Dedifferentiated amniotic fluid mesenchymal stem cell (primary cell): ENCODE data around the gene ZMYM2.

Experiments used
- DNase-seq: peaks from one replicate; pipeline ENCODE4 v3.0.0-alpha.2; 2016; ENCODE audit errors: extremely low spot score

Gene ZMYM2

DNA sequence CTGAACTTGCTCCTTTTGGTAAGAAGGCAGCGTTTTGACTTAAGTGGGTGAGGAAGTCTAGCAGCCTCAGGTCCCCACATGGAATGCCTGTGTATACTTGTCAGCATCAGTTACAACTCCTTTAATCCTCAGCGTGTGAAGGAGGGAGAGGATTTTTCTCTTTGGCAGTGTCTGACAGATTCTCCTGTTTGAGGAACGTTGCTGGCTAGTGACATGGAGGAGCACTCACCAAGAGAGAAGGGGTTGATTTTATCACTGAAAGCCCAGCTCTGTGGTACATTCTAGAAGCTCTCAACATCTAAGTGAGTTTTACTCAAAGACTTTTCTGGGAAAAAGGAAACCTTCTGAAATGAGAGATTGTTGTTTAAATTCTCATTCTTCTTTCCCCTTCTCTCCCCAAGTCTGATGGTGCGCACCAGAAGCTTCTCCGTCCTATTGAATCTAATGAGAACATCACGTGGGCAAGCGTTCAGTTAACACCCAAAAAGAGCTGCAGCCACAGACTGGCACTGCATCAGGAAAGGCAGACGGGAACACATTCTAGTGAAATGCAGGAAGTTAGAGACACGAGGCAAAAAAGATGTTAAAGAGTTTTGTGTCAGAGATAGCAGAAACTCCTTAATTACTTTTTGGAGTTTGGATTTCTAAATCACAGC lies 144.1 kb downstream of the ZMYM2 start:
- DNase-seq: no peak

DNA sequence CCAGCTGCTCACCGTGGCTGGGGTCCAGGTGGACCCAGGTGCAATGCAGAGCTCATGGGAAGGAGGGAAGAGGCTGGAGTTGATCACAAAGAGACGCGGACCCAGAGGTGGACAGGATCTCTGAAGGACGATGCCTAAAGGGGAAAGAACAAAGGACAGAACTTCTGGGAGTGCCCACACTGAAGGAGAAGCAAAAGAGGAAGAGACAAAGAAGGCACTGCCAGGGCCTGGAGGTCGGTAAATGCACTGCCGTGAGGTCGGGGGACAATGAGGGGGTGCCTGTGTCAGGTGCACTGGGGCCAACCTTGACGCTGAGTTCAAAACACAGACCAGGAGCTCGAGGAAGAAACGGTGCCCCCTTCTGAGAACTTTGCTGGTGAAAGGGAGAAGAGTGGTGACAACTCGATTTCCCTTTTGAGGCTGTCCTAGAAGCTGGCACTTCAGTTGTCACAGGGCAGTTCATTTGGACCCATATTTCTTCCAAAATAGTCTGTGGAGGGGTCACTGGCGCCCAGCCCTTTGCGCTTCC lies 146.7 kb downstream of the ZMYM2 start:
- DNase-seq: no peak

DNA sequence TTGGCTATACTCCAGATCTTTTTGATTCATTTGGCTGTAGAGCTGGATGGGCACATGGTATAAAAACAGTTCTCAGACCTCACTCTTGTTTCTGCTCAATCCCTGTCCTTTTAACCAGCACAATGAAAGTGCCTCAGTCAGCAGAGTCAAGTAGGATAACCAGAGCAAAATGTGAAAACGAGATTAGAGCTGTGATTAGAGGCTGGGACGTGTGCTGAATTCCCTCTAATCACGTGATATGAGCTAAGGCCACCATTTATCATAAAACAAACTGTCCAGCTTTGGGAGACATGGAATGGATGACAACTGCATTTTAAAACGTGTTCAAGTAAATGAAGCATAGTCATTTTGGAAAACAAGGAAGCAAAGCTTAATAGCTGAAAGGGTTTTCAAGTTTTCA lies 148.2 kb downstream of the ZMYM2 start:
- DNase-seq: no peak

DNA sequence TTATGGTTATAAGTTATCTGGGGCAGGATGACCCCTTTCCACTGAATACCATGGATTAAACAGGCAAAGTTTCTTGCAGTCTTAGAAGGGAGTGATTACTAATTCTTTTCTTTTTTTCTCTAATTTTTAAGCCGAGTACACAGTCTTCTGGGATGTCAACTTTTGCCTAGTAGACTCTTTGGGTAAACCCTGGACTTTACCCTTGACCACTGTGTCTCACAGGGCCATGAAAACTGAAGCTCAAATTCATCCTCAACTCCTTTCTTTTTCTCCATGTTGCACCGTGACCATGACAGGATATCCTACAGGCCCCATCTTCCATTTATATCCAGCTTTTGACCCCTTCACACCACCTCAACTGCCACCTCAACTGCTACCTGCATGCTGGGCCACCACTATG lies 150.5 kb downstream of the ZMYM2 start:
- DNase-seq: no peak

DNA sequence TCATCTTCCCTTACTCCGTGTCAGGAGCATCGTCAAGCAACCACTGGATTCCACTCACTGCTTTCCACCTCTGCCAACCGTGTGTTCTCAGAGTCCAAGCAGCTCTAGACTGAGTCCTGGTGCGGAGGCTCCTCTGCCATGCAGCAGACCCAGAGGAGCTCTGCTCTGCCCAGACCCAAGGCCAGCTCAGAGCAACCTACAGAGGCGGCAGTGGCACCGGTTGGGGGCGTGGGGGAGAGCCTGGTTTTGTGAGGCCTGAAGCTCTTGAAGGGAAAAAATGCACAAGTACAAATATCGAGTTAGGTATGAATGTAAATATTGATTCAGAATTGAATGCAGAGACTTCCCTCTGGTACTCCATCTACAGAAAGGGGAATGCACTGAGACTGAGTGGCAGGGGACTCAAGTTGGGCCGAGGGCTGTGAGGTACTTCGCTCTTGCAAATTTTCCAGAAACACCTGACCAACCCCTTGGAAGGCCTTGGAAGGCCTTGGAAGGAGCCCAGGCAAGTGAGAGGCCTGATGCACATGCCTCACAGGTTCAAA lies 155.6 kb downstream of the ZMYM2 start:
- DNase-seq: no peak

DNA sequence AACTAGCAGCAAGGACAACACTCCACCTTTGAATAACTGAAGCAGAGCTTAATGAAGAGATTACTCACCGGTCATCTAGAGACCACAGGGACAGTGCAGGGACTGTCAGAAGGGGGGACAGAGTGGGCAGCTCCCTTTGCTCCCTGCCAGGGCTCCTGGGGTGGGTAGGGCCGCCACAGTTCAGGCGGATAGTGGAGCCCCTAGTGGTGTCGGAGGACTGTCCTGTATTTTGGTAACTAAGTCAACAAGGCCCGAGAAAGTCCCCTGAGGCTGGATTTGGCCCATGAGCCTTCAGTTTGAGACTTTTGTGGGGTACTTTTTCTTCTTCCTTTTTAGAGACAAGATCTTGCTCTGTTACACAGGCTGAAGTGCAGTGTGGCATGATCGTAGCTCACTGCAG lies 157.7 kb downstream of the ZMYM2 start:
- no peak for DNase-seq

DNA sequence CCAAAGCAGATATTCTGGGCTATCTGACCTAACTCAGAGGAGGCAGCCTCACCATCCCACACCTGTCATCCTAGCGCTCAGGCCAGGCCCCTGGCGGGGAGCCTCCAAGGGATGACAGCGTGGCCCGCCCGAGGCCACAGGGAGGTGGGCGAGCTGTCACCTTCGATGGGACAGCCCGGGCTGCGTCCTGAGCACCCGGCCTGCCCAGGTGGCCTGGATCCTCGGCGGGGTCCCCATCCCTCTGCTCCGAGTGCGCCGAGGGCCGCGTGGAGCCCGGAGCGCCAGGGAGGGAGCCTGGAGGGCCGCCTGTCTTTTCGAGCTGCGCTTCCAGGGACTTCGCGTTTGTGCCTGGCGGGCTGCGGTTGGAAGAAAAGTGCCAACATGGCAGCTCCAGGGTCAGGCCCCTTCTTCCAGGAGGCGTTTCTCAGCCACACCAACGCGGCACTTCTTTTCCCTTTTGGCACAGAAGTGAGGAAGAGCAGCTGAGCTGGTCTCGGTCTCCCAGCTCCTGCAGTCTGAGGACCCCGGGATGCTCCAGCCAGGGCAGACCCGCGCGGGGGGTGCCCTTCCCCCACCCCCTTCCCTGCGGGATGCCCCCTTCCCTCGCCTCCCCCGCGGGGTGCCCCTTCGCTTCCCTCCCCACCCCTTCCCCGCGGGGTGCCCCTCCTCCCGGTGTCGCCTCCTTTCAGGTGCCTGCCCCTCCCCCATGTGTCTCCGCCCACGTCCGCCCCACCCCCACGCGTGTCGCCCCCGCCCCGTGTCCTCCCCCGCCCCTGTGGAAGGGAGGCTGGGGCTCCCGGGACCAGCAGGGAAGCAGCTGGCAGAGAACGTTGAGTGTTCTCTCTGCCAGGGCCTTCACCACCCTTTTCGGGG lies 160.0 kb downstream of the ZMYM2 start:
- DNase-seq: no peak

DNA sequence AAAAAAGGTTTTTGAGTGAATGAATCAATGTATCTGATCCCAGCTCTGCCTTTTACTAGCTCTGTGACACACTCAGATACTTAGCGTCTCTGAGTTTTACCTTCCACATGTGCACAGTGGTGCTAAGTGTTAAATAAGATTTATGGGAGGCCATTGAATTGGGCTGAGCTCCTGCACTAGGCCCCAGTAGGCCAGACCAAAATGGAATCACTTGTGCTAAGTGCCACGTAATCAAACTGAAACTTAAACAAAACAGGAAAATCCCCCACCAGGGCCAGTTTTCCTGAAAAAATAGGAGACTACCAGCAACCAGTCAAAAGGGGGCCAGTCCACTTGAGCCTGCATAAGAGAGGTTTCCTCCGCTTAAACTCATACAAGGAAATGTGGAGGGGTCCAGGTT lies 161.4 kb downstream of the ZMYM2 start:
- DNase-seq: no peak

DNA sequence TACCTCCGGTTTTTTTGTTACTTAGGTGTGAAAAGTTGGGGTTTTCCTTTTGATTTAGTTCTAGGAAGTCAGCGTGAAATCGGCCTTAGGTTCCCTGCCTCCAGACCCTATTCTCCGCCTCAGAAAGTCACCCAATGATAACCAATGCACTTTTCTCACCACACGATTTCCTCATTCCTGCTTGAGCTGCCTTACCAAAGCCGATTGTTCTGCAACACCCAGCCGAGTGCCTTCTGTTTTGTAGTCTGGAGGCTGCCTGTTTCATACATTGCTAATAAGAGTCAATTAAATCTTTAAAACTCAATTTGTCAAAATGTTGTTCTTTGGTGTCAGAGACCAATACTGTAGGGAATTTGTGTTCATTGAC lies 162.6 kb downstream of the ZMYM2 start:
- DNase-seq: no peak

DNA sequence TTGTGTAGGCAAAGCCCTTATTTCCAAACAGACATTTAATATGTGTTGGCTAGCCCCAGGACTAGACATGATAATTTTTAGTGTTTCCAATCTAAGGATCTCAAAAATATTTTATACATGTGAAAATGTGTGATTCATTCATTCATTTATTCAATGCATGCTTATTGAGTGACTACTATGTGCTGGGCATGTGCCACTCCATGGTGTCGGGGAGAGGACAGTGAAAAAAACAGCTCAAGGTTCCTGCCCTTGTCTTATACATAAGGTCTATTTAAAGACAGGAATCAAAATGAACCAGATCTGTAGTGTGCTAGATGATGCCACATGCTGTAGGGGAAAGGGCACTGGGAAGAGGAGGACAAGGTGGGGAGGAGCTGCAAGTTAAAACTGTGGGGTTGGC lies 165.8 kb downstream of the ZMYM2 start:
- no peak for DNase-seq

DNA sequence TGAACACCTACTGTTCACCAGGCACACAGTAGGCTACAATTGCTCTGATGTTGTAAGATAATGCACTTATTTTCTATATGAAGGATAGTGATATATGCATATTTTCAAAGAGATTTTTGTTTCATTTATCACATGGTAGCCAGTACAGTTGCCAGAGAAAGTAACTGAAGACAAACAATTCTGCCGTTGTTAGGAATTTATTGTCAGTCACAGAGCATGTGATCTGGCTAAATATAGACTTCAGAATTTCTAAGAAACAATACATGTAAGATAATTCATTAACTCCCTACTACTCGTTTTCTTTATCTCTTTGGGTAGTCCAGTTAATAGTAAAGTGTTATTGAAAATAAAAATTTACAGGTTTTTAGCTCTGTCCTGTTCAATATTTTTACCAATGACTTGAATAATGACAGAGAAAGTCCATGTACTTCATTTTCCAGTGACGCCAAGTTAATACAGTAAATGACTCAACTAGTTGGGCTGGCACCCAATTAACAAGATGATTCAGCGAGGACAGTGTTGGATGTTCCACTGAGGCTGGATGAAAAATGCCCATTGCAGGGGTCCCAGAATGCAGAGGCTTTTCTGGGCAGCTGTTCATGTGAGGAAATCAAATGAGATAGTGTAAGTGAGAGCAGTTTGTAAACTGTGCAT lies 166.7 kb downstream of the ZMYM2 start:
- no peak for DNase-seq

DNA sequence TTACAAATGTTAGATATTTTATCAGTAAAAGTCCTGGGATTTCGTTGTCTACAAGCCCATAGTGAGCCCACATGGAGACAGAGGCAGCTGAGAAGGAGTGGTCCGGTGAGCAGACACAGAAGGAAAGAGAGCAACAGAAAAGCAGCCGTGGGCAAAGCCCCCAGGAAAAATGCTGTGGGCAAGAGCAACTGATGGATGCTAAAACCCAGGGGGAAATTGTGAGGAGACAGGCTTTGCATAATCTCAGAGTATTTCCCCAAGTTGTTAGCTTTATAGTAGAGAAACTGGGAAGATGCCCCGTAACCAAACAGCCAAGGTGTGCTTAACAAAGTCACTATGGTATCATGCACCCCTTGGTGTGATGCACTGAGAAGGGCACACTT lies 167.2 kb downstream of the ZMYM2 start:
- no peak for DNase-seq

DNA sequence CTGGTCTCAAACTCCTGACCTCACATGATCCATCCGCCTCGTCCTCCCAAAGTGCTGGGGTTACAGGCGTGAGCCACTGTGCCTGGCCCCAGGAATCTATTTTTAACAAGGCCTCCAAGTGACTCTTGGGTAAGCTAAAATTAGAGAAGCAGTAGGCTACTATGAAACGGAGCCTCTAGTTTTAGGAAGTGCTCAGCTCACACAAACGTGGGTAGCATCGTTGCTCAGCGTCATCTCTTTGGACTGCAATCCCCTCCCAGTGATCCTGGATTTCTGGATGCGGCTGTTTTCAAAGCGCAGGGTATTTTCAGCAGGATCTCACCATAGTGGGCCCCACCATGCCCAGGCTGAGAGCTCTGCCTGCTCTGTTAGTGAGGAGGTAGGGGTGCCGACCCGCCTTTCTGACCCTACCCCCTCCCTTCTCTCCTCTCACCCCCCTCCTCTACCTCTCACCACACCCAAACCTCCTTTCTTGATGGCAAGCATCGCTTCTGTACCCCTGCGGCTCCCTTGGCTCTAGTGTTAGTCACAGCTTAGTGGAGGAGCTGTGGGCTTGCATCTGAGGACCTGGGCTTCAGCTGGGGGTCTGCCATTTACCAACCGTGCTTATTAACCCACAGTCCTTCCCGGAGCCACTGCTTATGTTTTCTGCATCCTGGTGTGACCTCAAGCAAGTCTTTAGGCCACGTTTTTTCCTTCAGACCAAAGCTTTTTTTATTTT lies 168.2 kb downstream of the ZMYM2 start:
- DNase-seq: no peak

DNA sequence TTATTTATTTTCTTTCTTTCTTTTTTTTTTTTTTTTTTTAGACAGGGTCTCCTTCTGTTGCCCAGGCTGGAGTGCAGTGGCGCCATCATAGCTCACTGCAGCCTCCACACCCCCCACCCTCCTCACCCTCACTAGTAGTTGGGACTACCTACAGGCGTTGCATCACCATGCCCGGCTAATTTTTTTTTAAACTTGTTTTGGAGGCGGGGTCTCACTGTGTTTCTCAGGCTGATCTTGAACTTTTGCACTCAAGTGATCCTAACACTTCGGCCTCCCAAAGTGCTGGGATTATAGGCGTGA lies 168.7 kb downstream of the ZMYM2 start:
- no peak for DNase-seq

DNA sequence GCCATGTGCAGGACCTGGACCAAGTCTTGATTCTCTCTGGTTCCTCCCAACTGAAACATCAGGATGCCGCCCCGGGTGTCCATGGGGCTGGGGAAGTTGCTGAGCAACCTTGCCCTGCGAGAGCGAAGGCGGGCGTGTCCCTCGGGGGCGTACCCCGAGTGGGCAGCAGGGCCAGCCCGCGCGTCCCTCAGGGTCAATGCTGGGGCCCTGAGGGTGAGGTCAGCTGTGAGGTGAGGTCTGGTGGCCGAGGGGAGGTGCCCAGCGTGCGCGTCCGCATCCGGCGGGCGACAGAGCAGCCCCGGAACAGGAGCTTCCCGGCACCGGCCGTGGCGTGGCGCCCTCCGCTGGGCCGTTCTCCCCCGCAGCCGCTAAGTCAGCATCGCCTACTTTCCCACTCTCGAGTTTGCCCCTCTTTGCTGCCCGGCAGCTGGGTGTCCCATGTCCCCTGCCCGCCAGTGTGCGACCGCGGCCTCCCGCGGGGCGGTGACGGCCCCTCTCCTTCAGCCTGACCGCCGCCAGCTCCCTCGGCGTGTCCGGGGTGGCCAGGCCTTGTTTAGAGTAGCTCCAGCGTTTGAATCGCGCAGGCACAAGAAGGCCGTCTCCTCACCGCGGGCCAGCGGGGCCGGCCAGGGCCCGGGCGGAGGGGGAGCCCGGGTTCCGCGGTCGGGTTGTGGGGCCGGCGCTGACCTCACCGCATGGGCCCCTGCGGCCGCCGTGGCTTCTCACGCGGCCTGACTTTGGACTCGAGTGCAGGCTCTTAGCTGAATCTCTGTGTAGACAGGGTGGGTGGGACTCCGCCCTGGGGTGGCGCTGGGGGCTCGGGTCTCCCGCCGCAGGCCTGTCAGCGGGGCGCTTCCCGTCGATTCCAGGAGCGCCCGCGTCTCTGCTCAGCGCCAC lies 169.3 kb downstream of the ZMYM2 start:
- DNase-seq: no peak

DNA sequence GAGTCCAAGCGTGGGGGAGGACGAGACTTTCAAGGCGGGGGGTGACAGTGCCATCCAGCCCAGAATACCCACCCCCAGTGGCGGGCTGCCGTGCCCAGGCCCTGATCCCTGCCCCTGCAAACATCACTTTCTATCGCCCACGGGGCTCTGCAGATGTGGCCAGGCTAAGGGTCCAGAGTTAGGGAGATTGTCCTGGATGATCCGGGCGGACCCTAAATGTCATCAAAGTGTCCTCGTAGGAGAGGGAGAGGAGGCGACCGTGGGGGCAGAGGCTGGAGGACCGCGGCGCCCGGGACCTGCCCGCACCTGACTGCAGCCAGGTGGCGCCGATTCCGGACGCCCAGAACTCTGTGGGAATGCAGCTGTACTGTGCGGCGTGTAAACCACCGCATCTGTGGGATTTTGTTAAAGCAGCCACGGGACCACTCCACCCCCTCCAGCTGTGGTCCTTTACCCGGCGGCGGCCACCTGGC lies 170.0 kb downstream of the ZMYM2 start:
- no peak for DNase-seq

DNA sequence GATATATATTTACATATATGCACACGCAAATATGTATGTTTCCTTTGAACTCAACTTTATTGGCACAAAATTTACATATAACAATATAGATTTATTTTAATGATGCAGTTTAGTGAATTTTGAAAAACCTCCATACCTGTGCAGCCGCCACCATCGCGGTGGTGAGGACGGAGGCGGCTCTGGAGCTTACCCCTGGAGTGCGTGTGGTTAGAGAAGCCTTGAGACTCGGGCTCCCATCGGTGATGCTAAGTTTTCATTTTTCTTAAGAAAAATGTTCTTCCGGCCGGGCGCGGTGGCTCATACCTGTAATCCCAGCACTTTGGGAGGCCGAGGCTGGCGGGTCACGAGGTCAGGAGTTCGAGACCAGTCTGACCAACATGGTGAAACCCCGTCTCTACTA lies 170.5 kb downstream of the ZMYM2 start:
- DNase-seq: no peak

DNA sequence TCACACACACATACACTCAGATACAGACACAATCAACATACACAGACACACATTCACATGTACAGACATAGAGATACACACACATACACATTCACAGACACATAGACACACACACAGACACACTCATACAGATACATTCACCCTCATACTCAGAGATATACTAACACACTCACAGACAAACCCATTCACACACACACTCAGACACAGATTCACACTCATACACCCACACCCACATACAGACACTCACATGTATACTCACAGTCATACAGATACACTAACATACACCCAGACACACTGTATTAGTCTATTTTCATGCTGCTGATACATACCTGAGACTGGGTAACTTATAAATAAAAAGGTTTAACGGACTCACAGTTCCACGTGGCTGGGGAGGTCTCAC lies 171.5 kb downstream of the ZMYM2 start:
- no peak for DNase-seq

DNA sequence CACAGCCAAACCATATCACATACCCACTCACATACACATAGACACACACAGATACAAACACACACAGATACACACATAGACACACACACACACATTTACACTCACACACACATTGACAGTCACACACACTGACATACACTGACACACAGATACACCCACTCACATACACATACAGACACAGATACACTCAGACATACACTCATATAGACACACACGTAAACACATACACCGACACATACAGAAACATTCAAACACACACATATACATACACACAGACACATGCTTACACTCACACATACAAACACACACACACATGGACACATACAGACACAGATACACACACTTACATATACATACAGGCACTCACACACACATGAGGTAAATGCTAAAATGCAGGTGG lies 172.1 kb downstream of the ZMYM2 start:
- no peak for DNase-seq

DNA sequence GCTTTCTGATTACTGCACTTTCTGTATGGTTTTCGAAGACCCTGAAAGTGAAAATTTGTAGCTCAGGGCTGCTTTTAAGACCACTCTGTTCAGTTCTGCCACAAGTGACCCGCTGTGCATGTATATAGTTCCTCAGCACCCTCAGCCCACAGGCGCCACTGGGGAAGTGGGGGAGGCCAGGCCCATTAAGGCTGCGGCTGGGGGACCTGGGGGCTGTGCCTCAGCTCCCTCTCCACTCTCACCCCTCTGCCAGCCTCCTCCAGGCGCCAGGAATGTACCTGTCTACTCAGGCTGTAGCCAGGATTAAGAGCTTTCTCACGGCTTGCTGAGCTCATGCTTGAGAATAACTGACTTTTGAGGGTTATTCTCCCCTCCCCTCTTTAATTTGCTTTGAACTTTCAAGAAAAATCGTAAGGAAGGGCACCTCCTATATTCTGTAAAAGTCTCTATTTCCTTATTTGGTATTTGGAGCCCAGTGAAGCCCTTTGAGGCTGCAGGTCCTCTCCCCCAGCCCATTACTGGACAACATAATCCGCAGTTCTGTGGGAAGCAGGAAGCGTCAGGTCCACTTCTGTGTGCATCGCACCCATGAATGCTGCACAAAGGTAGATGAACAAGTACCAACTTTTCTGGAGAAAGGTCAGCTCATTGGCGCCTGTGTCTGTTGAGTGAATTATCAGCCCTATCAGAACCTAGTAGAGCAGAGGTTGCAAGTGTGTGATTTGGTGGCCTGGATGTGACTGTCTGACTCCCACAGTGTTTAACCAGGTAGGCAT lies 172.7 kb downstream of the ZMYM2 start:
- no peak for DNase-seq
